ENCODE measurements around the gene BRD1. TPM values are rescaled to one million over a fixed set of nuclear protein-coding genes. Genes with fewer than 3 reads are reported as not detected.

The BRD1 gene
- total RNA-seq, 1 experiment from 2014 or later, result 19.1 TPM

DNA sequence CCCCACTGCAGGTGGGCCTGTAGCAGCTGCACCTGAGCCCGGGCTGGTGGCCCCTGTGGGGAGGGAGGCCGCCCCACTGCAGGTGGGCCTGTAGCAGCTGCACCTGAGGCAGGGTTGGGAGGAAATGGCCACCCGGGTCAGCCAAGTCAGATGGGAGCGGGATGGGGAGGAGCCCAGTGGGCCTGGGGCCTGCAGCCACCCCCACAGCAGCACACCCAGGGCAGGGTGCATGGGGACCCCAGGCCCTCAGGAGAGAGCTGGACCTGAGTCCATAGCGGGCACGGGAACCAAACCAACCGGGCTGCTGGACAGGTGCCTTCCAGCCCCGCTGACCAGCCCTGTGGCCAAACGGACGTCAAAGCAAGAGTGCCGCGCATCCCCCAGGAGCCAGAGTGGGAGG is 61.7 kb downstream of the BRD1 start:
- DNase-seq, result no peak
- POLR2A ChIA-PET (ENCODE audit: unreplicated experiment), result no interaction called here
- H3K4me3 ChIP-seq (ENCODE audit: low read length), result no peak overlapping the region
- H3F3A ChIP-seq (ENCODE audit: low read length, unreplicated experiment), result no peaks in the 10 kb centered on the region
- no peaks in the 10 kb centered on the region for H3K9me2 ChIP-seq (replicated peaks; ENCODE audit: low read length)
- intact Hi-C loops (cut with micrococcal nuclease), result no loop called here
- H3K9ac ChIP-seq (ENCODE audit: low read length), result no peak overlapping the region
- CTCF ChIA-PET, result no interaction called here
- no peaks in the 10 kb centered on the region for H4K20me1 ChIP-seq (ENCODE audit: low read length)
- H3K9me3 ChIP-seq (ENCODE audit: low read length), result no peaks in the 10 kb centered on the region
- no TSS peak for BruUV-seq (replicated peaks)
- no peaks in the 10 kb centered on the region for H3K27me3 ChIP-seq (ENCODE audit: low read length)
- no peak overlapping the region for H2AFZ ChIP-seq (ENCODE audit: low read length)
- no peak overlapping the region for H3K27ac ChIP-seq (ENCODE audit: low read length)
- no peaks in the 10 kb centered on the region for H3K36me3 ChIP-seq (ENCODE audit: low read depth, low read length)
- H3K4me2 ChIP-seq (ENCODE audit: low read length), result no peak overlapping the region
- no peaks in the 10 kb centered on the region for H3K79me2 ChIP-seq (ENCODE audit: low read length)
- no peak for ATAC-seq
- no peaks in the 10 kb centered on the region for H3K4me1 ChIP-seq (ENCODE audit: insufficient read depth, low read length)
- no peak for TF ChIP-seq EZH2phosphoT487 (IDR thresholded peaks at IDR 0.05; ENCODE audit: borderline replicate concordance, low read length)
- TF ChIP-seq EZH2 (IDR thresholded peaks at IDR 0.05; ENCODE audit: low read length, unreplicated experiment), result no peak
- TF ChIP-seq, protein P1, sequence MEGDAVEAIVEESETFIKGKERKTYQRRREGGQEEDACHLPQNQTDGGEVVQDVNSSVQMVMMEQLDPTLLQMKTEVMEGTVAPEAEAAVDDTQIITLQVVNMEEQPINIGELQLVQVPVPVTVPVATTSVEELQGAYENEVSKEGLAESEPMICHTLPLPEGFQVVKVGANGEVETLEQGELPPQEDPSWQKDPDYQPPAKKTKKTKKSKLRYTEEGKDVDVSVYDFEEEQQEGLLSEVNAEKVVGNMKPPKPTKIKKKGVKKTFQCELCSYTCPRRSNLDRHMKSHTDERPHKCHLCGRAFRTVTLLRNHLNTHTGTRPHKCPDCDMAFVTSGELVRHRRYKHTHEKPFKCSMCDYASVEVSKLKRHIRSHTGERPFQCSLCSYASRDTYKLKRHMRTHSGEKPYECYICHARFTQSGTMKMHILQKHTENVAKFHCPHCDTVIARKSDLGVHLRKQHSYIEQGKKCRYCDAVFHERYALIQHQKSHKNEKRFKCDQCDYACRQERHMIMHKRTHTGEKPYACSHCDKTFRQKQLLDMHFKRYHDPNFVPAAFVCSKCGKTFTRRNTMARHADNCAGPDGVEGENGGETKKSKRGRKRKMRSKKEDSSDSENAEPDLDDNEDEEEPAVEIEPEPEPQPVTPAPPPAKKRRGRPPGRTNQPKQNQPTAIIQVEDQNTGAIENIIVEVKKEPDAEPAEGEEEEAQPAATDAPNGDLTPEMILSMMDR (conservative IDR thresholded peaks at IDR 0.05; ENCODE audit: low read depth, low read length), result no peak

DNA sequence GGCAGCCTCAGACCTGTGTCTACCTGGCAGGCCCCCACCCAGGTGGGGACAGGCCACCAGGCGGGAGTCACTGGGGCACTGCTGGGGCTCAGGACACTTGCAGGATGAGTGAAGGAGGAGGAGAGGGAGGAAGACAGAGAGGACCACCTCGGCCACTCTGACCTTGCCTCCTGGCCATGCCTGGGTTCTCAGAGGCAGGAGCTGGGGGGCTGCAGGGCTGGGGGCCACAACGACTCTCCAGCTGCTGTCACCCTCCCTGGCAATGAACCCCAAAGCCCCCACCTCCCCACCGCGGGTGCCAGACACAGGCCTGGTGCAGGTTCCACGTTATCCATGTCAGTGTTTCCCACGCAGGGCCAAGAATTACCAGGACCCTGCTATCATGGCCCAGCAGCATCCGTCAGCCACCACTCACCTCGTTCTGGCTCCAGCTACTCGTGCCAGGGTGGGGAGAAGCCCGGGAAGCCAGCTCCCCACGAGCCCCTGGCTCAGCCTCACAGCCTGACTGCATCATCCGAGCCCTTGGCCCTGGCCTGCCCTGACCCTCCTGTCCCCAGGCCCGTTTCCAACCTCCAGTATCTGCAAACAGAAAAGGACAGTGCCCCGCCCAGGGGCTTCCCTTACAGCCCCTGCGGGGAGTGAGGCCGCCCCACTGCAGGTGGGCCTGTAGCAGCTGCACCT is 62.4 kb downstream of the BRD1 start:
- Histone ChIP-seq H3K4me3 (ENCODE audit: low read length) (no peak overlapping the region), H3K27me3 (ENCODE audit: low read length) (no peaks in the 10 kb centered on the region), H3K9ac (ENCODE audit: low read length) (no peak overlapping the region), H3K36me3 (ENCODE audit: low read depth, low read length) (no peaks in the 10 kb centered on the region), H4K20me1 (ENCODE audit: low read length) (no peaks in the 10 kb centered on the region), H3K79me2 (ENCODE audit: low read length) (no peaks in the 10 kb centered on the region), H3K27ac (ENCODE audit: low read length) (no peak overlapping the region), H3K9me2 (replicated peaks; ENCODE audit: low read length) (no peaks in the 10 kb centered on the region), H3K4me1 (ENCODE audit: insufficient read depth, low read length) (no peaks in the 10 kb centered on the region), H3K4me2 (ENCODE audit: low read length) (no peak overlapping the region), H3F3A (ENCODE audit: low read length, unreplicated experiment) (no peaks in the 10 kb centered on the region), H2AFZ (ENCODE audit: low read length) (no peak overlapping the region), H3K9me3 (ENCODE audit: low read length) (no peaks in the 10 kb centered on the region)
- CTCF ChIA-PET, result no interaction called here
- intact Hi-C loops (cut with micrococcal nuclease), result no loop called here
- ATAC-seq, result no peak
- TF ChIP-seq, protein P1 (conservative IDR thresholded peaks at IDR 0.05; ENCODE audit: low read depth, low read length), result no peak
- TF ChIP-seq EZH2phosphoT487 (IDR thresholded peaks at IDR 0.05; ENCODE audit: borderline replicate concordance, low read length) (no peak), EZH2 (IDR thresholded peaks at IDR 0.05; ENCODE audit: low read length, unreplicated experiment) (no peak)
- no TSS peak for BruUV-seq (replicated peaks)
- no peak for DNase-seq
- POLR2A ChIA-PET (ENCODE audit: unreplicated experiment), result no interaction called here

DNA sequence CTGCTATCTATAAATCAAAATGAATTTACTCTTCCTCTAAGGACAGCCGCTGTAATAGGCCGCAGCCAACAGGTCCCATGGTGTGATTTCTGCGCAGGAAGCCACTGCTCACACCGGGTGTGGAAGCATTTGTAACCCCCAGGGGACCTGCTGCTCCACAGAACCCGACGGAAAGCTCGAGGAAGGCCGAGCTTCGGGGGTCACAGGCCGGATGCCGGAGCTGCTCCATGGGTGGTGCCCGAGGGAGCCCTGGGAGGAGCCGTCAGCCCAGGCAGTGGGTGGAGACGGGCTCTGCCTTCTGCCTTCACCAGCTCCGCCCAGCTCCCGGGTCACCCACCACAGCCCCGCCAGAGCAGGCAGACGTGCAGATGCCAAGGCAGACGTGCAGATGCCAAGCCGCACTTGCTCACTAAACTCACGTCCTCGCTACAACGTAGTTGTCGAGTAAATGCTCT is 63.5 kb downstream of the BRD1 start:
- Histone ChIP-seq H3K4me3 (ENCODE audit: low read length) (no peak overlapping the region), H3K9me3 (ENCODE audit: low read length) (no peaks in the 10 kb centered on the region), H3K27me3 (ENCODE audit: low read length) (no peaks in the 10 kb centered on the region), H3K36me3 (ENCODE audit: low read depth, low read length) (no peaks in the 10 kb centered on the region), H3K4me2 (ENCODE audit: low read length) (no peak overlapping the region), H3F3A (ENCODE audit: low read length, unreplicated experiment) (no peaks in the 10 kb centered on the region), H4K20me1 (ENCODE audit: low read length) (no peaks in the 10 kb centered on the region), H3K9me2 (replicated peaks; ENCODE audit: low read length) (no peaks in the 10 kb centered on the region), H3K27ac (ENCODE audit: low read length) (no peak overlapping the region), H3K4me1 (ENCODE audit: insufficient read depth, low read length) (no peaks in the 10 kb centered on the region), H2AFZ (ENCODE audit: low read length) (no peak overlapping the region), H3K79me2 (ENCODE audit: low read length) (no peaks in the 10 kb centered on the region), H3K9ac (ENCODE audit: low read length) (no peak overlapping the region)
- CTCF ChIA-PET, result no interaction called here
- DNase-seq (no peak), ATAC-seq (no peak)
- intact Hi-C loops (cut with micrococcal nuclease), result no loop called here
- POLR2A ChIA-PET (ENCODE audit: unreplicated experiment), result no interaction called here
- no peak for TF ChIP-seq EZH2 (IDR thresholded peaks at IDR 0.05; ENCODE audit: low read length, unreplicated experiment)
- no peak for TF ChIP-seq EZH2phosphoT487 (IDR thresholded peaks at IDR 0.05; ENCODE audit: borderline replicate concordance, low read length)
- TF ChIP-seq, protein P1 (conservative IDR thresholded peaks at IDR 0.05; ENCODE audit: low read depth, low read length), result no peak
- BruUV-seq (replicated peaks), result no TSS peak
